K562 (cell line): Measurements from ENCODE around the gene GAB1. TPM values are rescaled to one million over a fixed set of nuclear protein-coding genes. Genes with fewer than 3 reads are reported as not detected.

Experiments used
- ATAC-seq: fragments of 200-7000 bp; cut with Tn5 transposase; 3 replicates; pipeline ENCODE4 v1.9.1; 2020; ENCODE audit warnings: moderate library complexity
- BruUV-seq: library from RNA; stranded (reverse); fragments of 400-500 nt; replicated peaks from 2 replicates; lab custom pipeline; 2021; lab: Mats Ljungman, UMichigan
- CTCF ChIA-PET: fragments of 300-600 bp; formaldehyde crosslinking; extraction: SDS; loops from one replicate; lab custom pipeline; 2021; ENCODE audit warnings: low intra/inter-chr PET ratio; lab: Yijun Ruan, JAX
- POLR2A ChIA-PET: fragments of 300-600, 350-650 bp; sonication (Branson Sonifier 250); formaldehyde crosslinking; extraction: SDS; loops from one replicate; lab custom pipeline; 2021; ENCODE audit warnings: antibody characterized with exemption, inconsistent platforms; lab: Yijun Ruan, JAX
- DNase-seq, 4 experiments: peaks; one replicate each; pipeline versions ENCODE4 v3.0.0 to v3.0.0-alpha.2; 2011 to 2018; ENCODE audit warnings: low spot score in 3 of 4, mixed read lengths in 3 of 4; ENCODE audit errors: extremely low read depth in 1 of 4
- FAIRE-seq: peaks from 2 replicates; lab custom pipeline; 2011; peaks lifted over from hg19 to GRCh38; lab: Jason Lieb, UNC
- H2AFZ ChIP-seq: 2 replicates; pipeline ENCODE4 v1.6.0; 2011; ENCODE audit warnings: low read depth, low read length, control low read depth, inconsistent platforms
- H3K27ac ChIP-seq: fragments of 200-600 bp; 3 replicates; pipeline ENCODE4 v1.8.0; 2011; ENCODE audit warnings: low read depth, mild to moderate bottlenecking, control low read depth, inconsistent platforms, low read length, moderate library complexity, mixed read lengths; ENCODE audit errors: extremely low read depth
- H3K27me3 ChIP-seq, 2 experiments: fragments of 300-600 bp in 1 of 2; 2 replicates in 1 of 2; 3 replicates in 1 of 2; pipeline versions ENCODE4 v1.6.0 to v1.8.0; 2011; ENCODE audit warnings: inconsistent platforms in 2 of 2, low read length in 2 of 2, mild to moderate bottlenecking in 1 of 2, mixed read lengths in 1 of 2, moderate library complexity in 1 of 2; ENCODE audit not compliant: control insufficient read depth in 2 of 2, insufficient read depth in 2 of 2
- H3K36me3 ChIP-seq: fragments of 300-600 bp; 3 replicates; pipeline ENCODE4 v1.8.0; 2011; ENCODE audit warnings: mild to moderate bottlenecking, low read length, inconsistent platforms; ENCODE audit not compliant: control insufficient read depth, insufficient read depth
- H3K4me1 ChIP-seq, 2 experiments: fragments of 200-600 bp in 1 of 2; replicated peaks in 1 of 2; 2 replicates in 1 of 2; 3 replicates in 1 of 2; pipeline versions ENCODE4 v1.5.1 to v1.8.0; 2011; ENCODE audit warnings: inconsistent platforms in 2 of 2, low read length in 2 of 2, mild to moderate bottlenecking in 1 of 2, mixed read lengths in 1 of 2, moderate library complexity in 1 of 2; ENCODE audit not compliant: control insufficient read depth in 2 of 2, insufficient read depth in 2 of 2
- H3K4me2 ChIP-seq: 2 replicates; pipeline ENCODE4 v1.6.1; 2011; ENCODE audit warnings: low read length, control low read depth, inconsistent platforms, mixed read lengths; ENCODE audit not compliant: insufficient read depth
- H3K4me3 ChIP-seq: fragments of 200-600 bp; sonication (generic), shearing (Covaris generic); 2 replicates; pipeline ENCODE4 v1.5.1; 2016; ENCODE audit warnings: control low read depth, inconsistent platforms
- H3K79me2 ChIP-seq: fragments of 200-600 bp; 3 replicates; pipeline ENCODE4 v1.8.0; 2011; ENCODE audit warnings: low read length, inconsistent platforms; ENCODE audit not compliant: control insufficient read depth, insufficient read depth
- H3K9ac ChIP-seq, 2 experiments: 2 replicates each; pipeline versions ENCODE4 v1.6.0 to v1.6.1; 2011; ENCODE audit warnings: low read depth in 2 of 2, low read length in 2 of 2, control low read depth in 1 of 2, inconsistent platforms in 1 of 2, mild to moderate bottlenecking in 1 of 2, mixed read lengths in 1 of 2; ENCODE audit not compliant: insufficient read depth in 1 of 2
- H3K9me1 ChIP-seq: one replicate; pipeline ENCODE4 v1.6.0; 2011; ENCODE audit warnings: inconsistent platforms, mild to moderate bottlenecking, low read length, moderate library complexity; ENCODE audit not compliant: control insufficient read depth, insufficient read depth
- H3K9me3 ChIP-seq: replicated peaks from 2 replicates; pipeline ENCODE4 v1.5.1; 2011; ENCODE audit warnings: low read depth, low read length, inconsistent platforms; ENCODE audit not compliant: control insufficient read depth, insufficient read depth
- H4K20me1 ChIP-seq: replicated peaks from 2 replicates; pipeline ENCODE4 v1.6.1; 2011; ENCODE audit warnings: low read length, inconsistent platforms, mixed read lengths; ENCODE audit not compliant: control insufficient read depth, insufficient read depth
- CBX8 ChIP-seq: fragments of 200-600 bp; sonication (generic); IDR thresholded peaks from 2 replicates; pipeline ENCODE4 v1.6.1; 2012; ENCODE audit warnings: borderline replicate concordance, mixed run types, low read depth, mild to moderate bottlenecking, moderate library complexity, mixed read lengths, low read length, control low read depth, inconsistent platforms; ENCODE audit not compliant: poor library complexity, severe bottlenecking; ENCODE audit errors: extremely low read depth
- NBN ChIP-seq: fragments of 450-650 bp; IDR thresholded peaks from 2 replicates; pipeline ENCODE4 v1.6.1; 2016; ENCODE audit warnings: low read depth, mild to moderate bottlenecking
- POLR3G ChIP-seq: IDR thresholded peaks from 2 replicates; pipeline ENCODE4 v1.6.1; 2011; ENCODE audit not compliant: insufficient read length, insufficient replicate concordance; ENCODE audit errors: extremely low read depth
- STAT5B ChIP-seq: fragments of 250-450 bp; sonication (Bioruptor Pico); IDR thresholded peaks from 2 replicates; pipeline ENCODE4 v1.8.0; 2021; ENCODE audit warnings: mild to moderate bottlenecking, inconsistent platforms
- ZNF764 ChIP-seq: fragments of 250-450 bp; sonication (Bioruptor Pico); IDR thresholded peaks from 2 replicates; pipeline ENCODE4 v1.4.0; 2020; ENCODE audit warnings: low read depth, mild to moderate bottlenecking, moderate library complexity
- WGBS: fragments of 100-300 bp; shearing (Covaris generic); methylation state at CpG from one replicate; pipeline ENCODE4 v1.1.6; 2016; ENCODE audit warnings: low coverage, mixed read lengths; ENCODE audit not compliant: insufficient coverage; ENCODE audit errors: missing lambda C conversion rate; 5-methylcytosine and 5-hydroxymethylcytosine counted together
- in situ Hi-C: fragments of 300-500 bp; cut with MboI; formaldehyde crosslinking; loops from 4 replicates; pipeline ENCODE4 v1.15.0; 2018; ENCODE audit warnings: inconsistent platforms, mixed read lengths
- intact Hi-C: fragments of 100-400 bp; cut with micrococcal nuclease; formaldehyde crosslinking; loops from 2 replicates; pipeline ENCODE4 v1.14.2; 2022
- polyA plus RNA-seq, 8 experiments: library from polyadenylated mRNA; depleted of rRNA in 4 of 8; stranded (reverse) in 5 of 8; unstranded in 3 of 8; fragments of >200 nt; fragmentation: Nextera tagmentation in 2 of 8; fragmentation: Illumina TruSeq in 1 of 8; extraction: Ambion mirVana in 2 of 8; extraction: Trizol in 1 of 8; gene quantifications; 2 replicates each; pipeline versions ENCODE4 v1.2.1 to v1.2.3, GENCODE V29; 2011 to 2014; ENCODE audit warnings: inconsistent platforms in 1 of 8, missing spikeins in 1 of 8
- total RNA-seq, 7 experiments: library from RNA; depleted of rRNA in 6 of 7; stranded (reverse); fragments of >200 nt in 6 of 7; fragmentation: Illumina TruSeq in 2 of 7; extraction: Trizol in 2 of 7; gene quantifications; 2 replicates each; pipeline versions ENCODE4 v1.2.1 to v1.2.3, GENCODE V29; 2011 to 2021; ENCODE audit warnings: low replicate concordance in 1 of 7
- TF ChIP-seq, protein P1 (sequence below): sonication (generic); formaldehyde crosslinking; IDR thresholded peaks from 2 replicates; pipeline ENCODE4 v1.8.0; 2022; ENCODE audit warnings: mild to moderate bottlenecking, missing genetic modification reagents
- TF ChIP-seq, protein P2 (sequence below): fragments of 250-450 bp; sonication (Bioruptor Pico); IDR thresholded peaks from 2 replicates; pipeline ENCODE4 v1.8.0; 2022; ENCODE audit warnings: inconsistent platforms
- TF ChIP-seq, protein P3 (sequence below): sonication (generic); formaldehyde crosslinking; IDR thresholded peaks from 2 replicates; pipeline ENCODE4 v1.8.1; 2023; ENCODE audit warnings: mild to moderate bottlenecking, missing genetic modification reagents
- TF ChIP-seq, protein P4 (sequence below): fragments of 450-650 bp; formaldehyde crosslinking; IDR thresholded peaks from 2 replicates; pipeline ENCODE4 v1.4.0; 2022; ENCODE audit warnings: missing genetic modification characterization

The GAB1 gene
- total and polyA plus RNA-seq, 9 of the 15 experiments (the other 6 are each of a cell fraction or from before 2014, with no cell fraction given): 1.3 to 14.6 (median 7.5) TPM

DNA sequence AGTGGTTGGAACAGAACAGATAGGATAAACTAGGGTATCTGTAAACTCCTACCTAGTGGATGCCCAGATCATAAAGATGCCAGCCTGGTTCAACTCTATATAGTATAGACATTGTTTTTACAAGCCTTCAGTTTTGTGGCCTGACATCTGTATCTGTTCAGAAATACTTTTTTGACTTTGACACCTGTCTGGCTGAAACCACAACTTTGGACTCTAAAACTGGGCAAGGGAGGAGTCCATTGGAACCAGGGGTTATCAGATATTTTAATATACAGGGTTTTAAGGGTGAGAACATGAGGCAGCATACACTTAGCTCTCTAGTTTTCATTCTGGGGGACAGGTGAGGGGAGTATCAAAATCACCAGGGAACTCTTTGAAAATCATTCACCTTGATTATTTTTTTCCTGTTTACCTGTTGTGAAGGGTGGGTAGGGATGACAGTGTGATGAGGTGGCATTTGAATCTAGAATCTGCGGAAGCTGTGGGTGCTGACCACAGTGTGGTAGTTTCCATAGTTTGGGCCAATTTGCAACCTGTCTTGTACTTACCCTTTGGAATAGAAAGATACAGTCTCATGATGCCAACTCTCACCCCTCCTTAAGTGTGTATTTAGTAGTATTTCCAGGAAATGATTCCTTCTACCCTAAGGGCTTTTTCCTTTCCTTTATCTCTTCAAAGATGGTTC lies 20.6 kb downstream of the GAB1 start:
- H3K79me2 ChIP-seq: peaks cover 90% of the 10 kb centered on the region
- no peak for ATAC-seq
- H3K36me3 ChIP-seq: no peaks in the 10 kb centered on the region
- H3K9ac ChIP-seq: no peak overlapping the region
- in situ Hi-C loops: no loop called here
- no peak overlapping the region for H3K4me2 ChIP-seq
- no peak overlapping the region for H3K27ac ChIP-seq
- peaks cover 0 to 23% of the 10 kb centered on the region in 2 experiments for H3K4me1 ChIP-seq
- no peaks in the 10 kb centered on the region for H3K27me3 ChIP-seq
- no TSS peak for BruUV-seq
- H3K9me3 ChIP-seq: no peaks in the 10 kb centered on the region
- CTCF ChIA-PET: no interaction called here
- intact Hi-C loops: no loop called here
- FAIRE-seq: no peak
- H3K4me3 ChIP-seq: no peak overlapping the region
- POLR2A ChIA-PET: interaction anchor here (1.0 kb wide), 1 partner anchor 9 kb away, joined by 4 read pairs; no protein-coding TSS in a partner anchor
- 100% methylated on average over 1 of the region's 1 CpG for WGBS
- H2AFZ ChIP-seq: no peak overlapping the region
- DNase-seq: no peak
- no peaks in the 10 kb centered on the region for H3K9me1 ChIP-seq
- no peaks in the 10 kb centered on the region; the same call in 1 of the 2 replicates for H4K20me1 ChIP-seq
- TF ChIP-seq, protein P1, sequence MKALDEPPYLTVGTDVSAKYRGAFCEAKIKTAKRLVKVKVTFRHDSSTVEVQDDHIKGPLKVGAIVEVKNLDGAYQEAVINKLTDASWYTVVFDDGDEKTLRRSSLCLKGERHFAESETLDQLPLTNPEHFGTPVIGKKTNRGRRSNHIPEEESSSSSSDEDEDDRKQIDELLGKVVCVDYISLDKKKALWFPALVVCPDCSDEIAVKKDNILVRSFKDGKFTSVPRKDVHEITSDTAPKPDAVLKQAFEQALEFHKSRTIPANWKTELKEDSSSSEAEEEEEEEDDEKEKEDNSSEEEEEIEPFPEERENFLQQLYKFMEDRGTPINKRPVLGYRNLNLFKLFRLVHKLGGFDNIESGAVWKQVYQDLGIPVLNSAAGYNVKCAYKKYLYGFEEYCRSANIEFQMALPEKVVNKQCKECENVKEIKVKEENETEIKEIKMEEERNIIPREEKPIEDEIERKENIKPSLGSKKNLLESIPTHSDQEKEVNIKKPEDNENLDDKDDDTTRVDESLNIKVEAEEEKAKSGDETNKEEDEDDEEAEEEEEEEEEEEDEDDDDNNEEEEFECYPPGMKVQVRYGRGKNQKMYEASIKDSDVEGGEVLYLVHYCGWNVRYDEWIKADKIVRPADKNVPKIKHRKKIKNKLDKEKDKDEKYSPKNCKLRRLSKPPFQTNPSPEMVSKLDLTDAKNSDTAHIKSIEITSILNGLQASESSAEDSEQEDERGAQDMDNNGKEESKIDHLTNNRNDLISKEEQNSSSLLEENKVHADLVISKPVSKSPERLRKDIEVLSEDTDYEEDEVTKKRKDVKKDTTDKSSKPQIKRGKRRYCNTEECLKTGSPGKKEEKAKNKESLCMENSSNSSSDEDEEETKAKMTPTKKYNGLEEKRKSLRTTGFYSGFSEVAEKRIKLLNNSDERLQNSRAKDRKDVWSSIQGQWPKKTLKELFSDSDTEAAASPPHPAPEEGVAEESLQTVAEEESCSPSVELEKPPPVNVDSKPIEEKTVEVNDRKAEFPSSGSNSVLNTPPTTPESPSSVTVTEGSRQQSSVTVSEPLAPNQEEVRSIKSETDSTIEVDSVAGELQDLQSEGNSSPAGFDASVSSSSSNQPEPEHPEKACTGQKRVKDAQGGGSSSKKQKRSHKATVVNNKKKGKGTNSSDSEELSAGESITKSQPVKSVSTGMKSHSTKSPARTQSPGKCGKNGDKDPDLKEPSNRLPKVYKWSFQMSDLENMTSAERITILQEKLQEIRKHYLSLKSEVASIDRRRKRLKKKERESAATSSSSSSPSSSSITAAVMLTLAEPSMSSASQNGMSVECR (CRISPR knock-in tag): no peak
- TF ChIP-seq STAT5B (CRISPR knock-in tag) (no peak), CBX8 (no peak), ZNF764 (CRISPR knock-in tag) (no peak), POLR3G (no peak), NBN (no peak)
- TF ChIP-seq, protein P2, sequence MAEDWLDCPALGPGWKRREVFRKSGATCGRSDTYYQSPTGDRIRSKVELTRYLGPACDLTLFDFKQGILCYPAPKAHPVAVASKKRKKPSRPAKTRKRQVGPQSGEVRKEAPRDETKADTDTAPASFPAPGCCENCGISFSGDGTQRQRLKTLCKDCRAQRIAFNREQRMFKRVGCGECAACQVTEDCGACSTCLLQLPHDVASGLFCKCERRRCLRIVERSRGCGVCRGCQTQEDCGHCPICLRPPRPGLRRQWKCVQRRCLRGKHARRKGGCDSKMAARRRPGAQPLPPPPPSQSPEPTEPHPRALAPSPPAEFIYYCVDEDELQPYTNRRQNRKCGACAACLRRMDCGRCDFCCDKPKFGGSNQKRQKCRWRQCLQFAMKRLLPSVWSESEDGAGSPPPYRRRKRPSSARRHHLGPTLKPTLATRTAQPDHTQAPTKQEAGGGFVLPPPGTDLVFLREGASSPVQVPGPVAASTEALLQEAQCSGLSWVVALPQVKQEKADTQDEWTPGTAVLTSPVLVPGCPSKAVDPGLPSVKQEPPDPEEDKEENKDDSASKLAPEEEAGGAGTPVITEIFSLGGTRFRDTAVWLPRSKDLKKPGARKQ: no peak
- TF ChIP-seq, protein P3, sequence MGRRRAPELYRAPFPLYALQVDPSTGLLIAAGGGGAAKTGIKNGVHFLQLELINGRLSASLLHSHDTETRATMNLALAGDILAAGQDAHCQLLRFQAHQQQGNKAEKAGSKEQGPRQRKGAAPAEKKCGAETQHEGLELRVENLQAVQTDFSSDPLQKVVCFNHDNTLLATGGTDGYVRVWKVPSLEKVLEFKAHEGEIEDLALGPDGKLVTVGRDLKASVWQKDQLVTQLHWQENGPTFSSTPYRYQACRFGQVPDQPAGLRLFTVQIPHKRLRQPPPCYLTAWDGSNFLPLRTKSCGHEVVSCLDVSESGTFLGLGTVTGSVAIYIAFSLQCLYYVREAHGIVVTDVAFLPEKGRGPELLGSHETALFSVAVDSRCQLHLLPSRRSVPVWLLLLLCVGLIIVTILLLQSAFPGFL: no peak
- TF ChIP-seq, protein P4, sequence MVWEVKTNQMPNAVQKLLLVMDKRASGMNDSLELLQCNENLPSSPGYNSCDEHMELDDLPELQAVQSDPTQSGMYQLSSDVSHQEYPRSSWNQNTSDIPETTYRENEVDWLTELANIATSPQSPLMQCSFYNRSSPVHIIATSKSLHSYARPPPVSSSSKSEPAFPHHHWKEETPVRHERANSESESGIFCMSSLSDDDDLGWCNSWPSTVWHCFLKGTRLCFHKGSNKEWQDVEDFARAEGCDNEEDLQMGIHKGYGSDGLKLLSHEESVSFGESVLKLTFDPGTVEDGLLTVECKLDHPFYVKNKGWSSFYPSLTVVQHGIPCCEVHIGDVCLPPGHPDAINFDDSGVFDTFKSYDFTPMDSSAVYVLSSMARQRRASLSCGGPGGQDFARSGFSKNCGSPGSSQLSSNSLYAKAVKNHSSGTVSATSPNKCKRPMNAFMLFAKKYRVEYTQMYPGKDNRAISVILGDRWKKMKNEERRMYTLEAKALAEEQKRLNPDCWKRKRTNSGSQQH (CRISPR knock-in tag): no peak
